Panc1 (cell line): ENCODE results near the gene RMC1. TPM values are rescaled to one million over a fixed set of nuclear protein-coding genes. Genes with fewer than 3 reads are reported as not detected.

ENCODE experiments used
- ATAC-seq: fragments of 200-7000 bp; cut with Tn5 transposase; 2 replicates; pipeline ENCODE4 v1.9.1; 2020; ENCODE audit warnings: mild to moderate bottlenecking, moderate library complexity
- BruUV-seq: library from RNA; stranded (reverse); fragments of 400-500 nt; replicated peaks from 2 replicates; lab custom pipeline; 2021; lab: Mats Ljungman, UMichigan
- CTCF ChIA-PET: fragments of 300-600 bp; sonication (Branson Sonifier 250); formaldehyde crosslinking; loops from one replicate; lab custom pipeline; 2022; ENCODE audit warnings: antibody characterized with exemption; lab: Charles Lee
- POLR2A ChIA-PET: fragments of 300-600 bp; sonication (Branson Sonifier 250); formaldehyde crosslinking; loops from one replicate; lab custom pipeline; 2022; ENCODE audit warnings: antibody characterized with exemption; lab: Charles Lee
- DNase-seq: peaks from one replicate; pipeline ENCODE4 v3.0.0-alpha.2; 2010; ENCODE audit warnings: low read depth, low spot score
- H3K27ac ChIP-seq: 2 replicates; pipeline ENCODE4 v1.5.1; 2011; ENCODE audit warnings: mild to moderate bottlenecking, low read length, inconsistent platforms
- H3K27me3 ChIP-seq: fragments of 200-500 bp; sonication (Bioruptor generic); 2 replicates; pipeline ENCODE4 v1.6.0; 2014; ENCODE audit warnings: low read length, inconsistent platforms; ENCODE audit not compliant: control insufficient read depth, insufficient read depth
- H3K36me3 ChIP-seq: fragments of 200-500 bp; sonication (Bioruptor generic); 2 replicates; pipeline ENCODE4 v1.5.1; 2014; ENCODE audit warnings: inconsistent platforms, mild to moderate bottlenecking, low read length, moderate library complexity; ENCODE audit not compliant: control insufficient read depth, insufficient read depth
- H3K4me1 ChIP-seq: 2 replicates; pipeline ENCODE4 v1.5.1; 2011; ENCODE audit warnings: inconsistent platforms, mild to moderate bottlenecking, low read length, moderate library complexity; ENCODE audit not compliant: control insufficient read depth, insufficient read depth
- H3K4me3 ChIP-seq, 2 experiments: 2 replicates each; pipeline ENCODE4 v1.5.1; 2011 to 2012; ENCODE audit warnings: low read depth in 2 of 2, low read length in 2 of 2, mild to moderate bottlenecking in 2 of 2, inconsistent platforms in 1 of 2, moderate library complexity in 1 of 2
- H3K9me3 ChIP-seq: fragments of 200-500 bp; sonication (Bioruptor generic); 2 replicates; pipeline ENCODE4 v1.5.1; 2014; ENCODE audit warnings: low read depth, mild to moderate bottlenecking, inconsistent platforms, low read length, moderate library complexity; ENCODE audit not compliant: control insufficient read depth, insufficient read depth
- CTCF ChIP-seq: fragments of 450-650 bp; IDR thresholded peaks from 2 replicates; pipeline ENCODE4 v1.5.1; 2017; ENCODE audit warnings: mild to moderate bottlenecking
- POLR2AphosphoS5 ChIP-seq: IDR thresholded peaks from 2 replicates; pipeline ENCODE4 v1.6.1; 2012; ENCODE audit warnings: mild to moderate bottlenecking, low read depth, low read length, moderate library complexity
- REST ChIP-seq, 2 experiments: IDR thresholded peaks; 2 replicates each; pipeline ENCODE4 v1.6.1; 2011 to 2012; ENCODE audit warnings: low read depth in 2 of 2, control low read depth in 1 of 2, low read length in 1 of 2, mild to moderate bottlenecking in 1 of 2, moderate library complexity in 1 of 2; ENCODE audit not compliant: insufficient read depth in 1 of 2
- SIN3A ChIP-seq: IDR thresholded peaks from 2 replicates; pipeline ENCODE4 v1.6.1; 2012; ENCODE audit warnings: low read depth, mild to moderate bottlenecking, low read length, moderate library complexity, borderline replicate concordance; ENCODE audit not compliant: insufficient read depth
- TCF7L2 ChIP-seq: IDR thresholded peaks from 2 replicates; pipeline ENCODE4 v1.6.1; 2011; ENCODE audit warnings: mild to moderate bottlenecking, low read depth, low read length, inconsistent platforms
- in situ Hi-C: cut with HindIII; loops from 2 replicates; pipeline ENCODE4 v1.10.0; 2016; ENCODE audit warnings: low sequenced_read_pairs, low pct_unique_long_range_greater_than_20kb
- intact Hi-C: fragments of 100-400 bp; cut with micrococcal nuclease; formaldehyde crosslinking; loops from one replicate; pipeline ENCODE4 v1.10.0; 2022; ENCODE audit not compliant: unreplicated experiment
- total RNA-seq: library from RNA; stranded (reverse); gene quantifications from one replicate; pipeline ENCODE4 v1.2.1, GENCODE V29; 2021; ENCODE audit not compliant: unreplicated experiment

Gene RMC1
- total RNA-seq, 1 experiment from 2014 or later, result 57.4 TPM

- H3K36me3 ChIP-seq, result peaks cover 37% of the 10 kb centered on the region
- in situ Hi-C loops, result no loop called here
- ATAC-seq (no peak), DNase-seq (no peak)
- ChIA-PET CTCF (no interaction called here), POLR2A (interaction anchor here (0.5 kb wide), 1 partner anchor 9 kb away, joined by 10 read pairs; no protein-coding TSS in a partner anchor)
- TF ChIP-seq POLR2AphosphoS5, result no peak
- TF ChIP-seq REST (IDR thresholded peaks at IDR 0.05; ENCODE audit: insufficient read depth in 1 of 2, low read depth in 2 of 2, low read length in 1 of 2), result no peak
- no peak for TF ChIP-seq SIN3A
- TF ChIP-seq TCF7L2, result no peak
- no peak for TF ChIP-seq CTCF
- H3K4me1 ChIP-seq, result no peaks in the 10 kb centered on the region
- H3K9me3 ChIP-seq, result no peaks in the 10 kb centered on the region
- H3K4me3 ChIP-seq, result no peak overlapping the region
- no TSS peak for BruUV-seq
- intact Hi-C loops, result no loop called here
- H3K27me3 ChIP-seq, result no peaks in the 10 kb centered on the region
- no peak overlapping the region for H3K27ac ChIP-seq
These were observed 38.2 kb downstream of the RMC1 start for GRCh38 chr18:23541349-23542093.

- POLR2A ChIA-PET, result no interaction called here
- no peak for ATAC-seq
These were observed 39.1 kb downstream of the RMC1 start for GRCh38 chr18:23542461-23542860.

More at GRCh38 chr18:23542461-23542860, 39.1 kb downstream of the RMC1 start:
- BruUV-seq, result no TSS peak
- H3K4me3 ChIP-seq, result no peak overlapping the region
- no peaks in the 10 kb centered on the region for H3K27me3 ChIP-seq
- TF ChIP-seq REST (IDR thresholded peaks at IDR 0.05; ENCODE audit: insufficient read depth in 1 of 2, low read depth in 2 of 2, low read length in 1 of 2), result no peak
- no peak for TF ChIP-seq POLR2AphosphoS5
- TF ChIP-seq CTCF, result no peak
- TF ChIP-seq TCF7L2, result no peak
- no peak for TF ChIP-seq SIN3A
- DNase-seq, result no peak
- H3K9me3 ChIP-seq, result no peaks in the 10 kb centered on the region
- CTCF ChIA-PET, result no interaction called here
- peaks cover 35% of the 10 kb centered on the region for H3K36me3 ChIP-seq
- in situ Hi-C loops, result no loop called here
- intact Hi-C loops, result no loop called here
- H3K4me1 ChIP-seq, result no peaks in the 10 kb centered on the region
- no peak overlapping the region for H3K27ac ChIP-seq
